HL-60 (cell line): ENCODE measurements around the gene GAMT.

Experiments used
- DNase-seq, 2 experiments: peaks; one replicate each; pipeline ENCODE4 v3.0.0-alpha.2; 2010 to 2020; ENCODE audit warnings: low read depth in 1 of 2, low spot score in 1 of 2
- H3K27ac ChIP-seq: fragments of 250-450 bp; sonication (Bioruptor Pico); replicated peaks from 2 replicates; pipeline ENCODE4 v1.5.1; 2020; ENCODE audit warnings: mild to moderate bottlenecking, moderate library complexity
- H3K27me3 ChIP-seq: fragments of 250-450 bp; sonication (Bioruptor Pico); 2 replicates; pipeline ENCODE4 v1.5.1; 2021; ENCODE audit warnings: mild to moderate bottlenecking, moderate library complexity; ENCODE audit not compliant: insufficient read depth, poor library complexity, severe bottlenecking
- H3K4me3 ChIP-seq: replicated peaks from 2 replicates; pipeline ENCODE4 v1.5.1; 2011; ENCODE audit warnings: mild to moderate bottlenecking, control low read depth, low read length; ENCODE audit not compliant: insufficient read depth
- GABPA ChIP-seq: IDR thresholded peaks from 2 replicates; pipeline ENCODE4 v1.6.1; 2012; ENCODE audit warnings: low read depth
- POLR2AphosphoS5 ChIP-seq: IDR thresholded peaks from 2 replicates; pipeline ENCODE4 v1.6.1; 2012; ENCODE audit warnings: low read depth
- SPI1 ChIP-seq: IDR thresholded peaks from 2 replicates; pipeline ENCODE4 v1.6.1; 2012; ENCODE audit warnings: low read depth, mild to moderate bottlenecking, borderline replicate concordance
- TF ChIP-seq, protein P1 (sequence below): IDR thresholded peaks from one replicate; pipeline ENCODE4 v1.5.1; 2011; ENCODE audit warnings: low read length, control low read depth, inconsistent platforms; ENCODE audit not compliant: insufficient read depth
- TF ChIP-seq, protein P2 (sequence below): IDR thresholded peaks from 2 replicates; pipeline ENCODE4 v1.6.1; 2012; ENCODE audit warnings: low read depth; ENCODE audit not compliant: insufficient replicate concordance

Gene GAMT

DNA sequence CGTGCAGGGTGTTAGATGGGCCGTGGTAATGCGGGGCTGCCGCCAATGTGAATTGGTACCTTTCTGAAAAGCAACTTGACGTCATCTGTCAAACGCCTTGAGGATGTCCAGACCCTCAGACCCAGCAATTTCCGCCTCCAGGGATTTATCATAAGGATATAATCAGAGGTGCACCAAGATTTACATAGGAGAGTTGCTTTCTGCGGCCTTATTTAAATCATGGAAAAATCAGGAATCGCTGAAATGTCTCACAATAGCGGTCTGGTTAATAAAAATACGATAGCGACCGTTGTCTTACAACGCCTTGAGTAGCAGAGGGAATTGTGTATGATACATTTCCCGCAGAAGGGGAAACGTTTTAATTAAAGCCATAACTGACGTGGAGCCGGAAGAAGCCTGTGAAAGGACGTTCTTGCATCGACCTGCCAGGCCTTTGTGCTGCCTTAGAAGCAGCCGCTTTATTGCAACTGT lies 49.9 kb downstream of the GAMT start:
- no peak for DNase-seq
- no peak overlapping the region for H3K4me3 ChIP-seq

DNA sequence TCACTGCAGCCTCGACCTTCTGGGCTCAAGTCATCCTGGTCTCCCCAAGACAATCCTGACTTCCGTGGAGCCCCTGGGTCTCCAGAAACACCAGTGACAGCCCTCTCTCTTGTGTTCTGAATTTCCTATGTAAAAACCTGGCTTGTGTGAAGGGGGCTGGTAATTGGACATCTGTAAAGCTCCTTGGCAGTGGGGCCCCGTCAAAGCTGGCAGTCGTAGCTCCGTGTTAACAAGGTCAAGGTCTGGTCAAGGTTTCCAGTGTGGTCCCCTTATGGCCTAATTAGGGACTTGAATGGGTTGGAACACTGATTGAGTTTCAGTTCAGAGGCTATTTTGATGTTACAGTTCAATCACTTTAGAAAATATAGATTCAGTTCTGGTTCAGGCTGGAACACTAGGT lies 50.5 kb downstream of the GAMT start:
- TF ChIP-seq, protein P1, sequence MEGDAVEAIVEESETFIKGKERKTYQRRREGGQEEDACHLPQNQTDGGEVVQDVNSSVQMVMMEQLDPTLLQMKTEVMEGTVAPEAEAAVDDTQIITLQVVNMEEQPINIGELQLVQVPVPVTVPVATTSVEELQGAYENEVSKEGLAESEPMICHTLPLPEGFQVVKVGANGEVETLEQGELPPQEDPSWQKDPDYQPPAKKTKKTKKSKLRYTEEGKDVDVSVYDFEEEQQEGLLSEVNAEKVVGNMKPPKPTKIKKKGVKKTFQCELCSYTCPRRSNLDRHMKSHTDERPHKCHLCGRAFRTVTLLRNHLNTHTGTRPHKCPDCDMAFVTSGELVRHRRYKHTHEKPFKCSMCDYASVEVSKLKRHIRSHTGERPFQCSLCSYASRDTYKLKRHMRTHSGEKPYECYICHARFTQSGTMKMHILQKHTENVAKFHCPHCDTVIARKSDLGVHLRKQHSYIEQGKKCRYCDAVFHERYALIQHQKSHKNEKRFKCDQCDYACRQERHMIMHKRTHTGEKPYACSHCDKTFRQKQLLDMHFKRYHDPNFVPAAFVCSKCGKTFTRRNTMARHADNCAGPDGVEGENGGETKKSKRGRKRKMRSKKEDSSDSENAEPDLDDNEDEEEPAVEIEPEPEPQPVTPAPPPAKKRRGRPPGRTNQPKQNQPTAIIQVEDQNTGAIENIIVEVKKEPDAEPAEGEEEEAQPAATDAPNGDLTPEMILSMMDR, result no peak
- TF ChIP-seq, protein P2, sequence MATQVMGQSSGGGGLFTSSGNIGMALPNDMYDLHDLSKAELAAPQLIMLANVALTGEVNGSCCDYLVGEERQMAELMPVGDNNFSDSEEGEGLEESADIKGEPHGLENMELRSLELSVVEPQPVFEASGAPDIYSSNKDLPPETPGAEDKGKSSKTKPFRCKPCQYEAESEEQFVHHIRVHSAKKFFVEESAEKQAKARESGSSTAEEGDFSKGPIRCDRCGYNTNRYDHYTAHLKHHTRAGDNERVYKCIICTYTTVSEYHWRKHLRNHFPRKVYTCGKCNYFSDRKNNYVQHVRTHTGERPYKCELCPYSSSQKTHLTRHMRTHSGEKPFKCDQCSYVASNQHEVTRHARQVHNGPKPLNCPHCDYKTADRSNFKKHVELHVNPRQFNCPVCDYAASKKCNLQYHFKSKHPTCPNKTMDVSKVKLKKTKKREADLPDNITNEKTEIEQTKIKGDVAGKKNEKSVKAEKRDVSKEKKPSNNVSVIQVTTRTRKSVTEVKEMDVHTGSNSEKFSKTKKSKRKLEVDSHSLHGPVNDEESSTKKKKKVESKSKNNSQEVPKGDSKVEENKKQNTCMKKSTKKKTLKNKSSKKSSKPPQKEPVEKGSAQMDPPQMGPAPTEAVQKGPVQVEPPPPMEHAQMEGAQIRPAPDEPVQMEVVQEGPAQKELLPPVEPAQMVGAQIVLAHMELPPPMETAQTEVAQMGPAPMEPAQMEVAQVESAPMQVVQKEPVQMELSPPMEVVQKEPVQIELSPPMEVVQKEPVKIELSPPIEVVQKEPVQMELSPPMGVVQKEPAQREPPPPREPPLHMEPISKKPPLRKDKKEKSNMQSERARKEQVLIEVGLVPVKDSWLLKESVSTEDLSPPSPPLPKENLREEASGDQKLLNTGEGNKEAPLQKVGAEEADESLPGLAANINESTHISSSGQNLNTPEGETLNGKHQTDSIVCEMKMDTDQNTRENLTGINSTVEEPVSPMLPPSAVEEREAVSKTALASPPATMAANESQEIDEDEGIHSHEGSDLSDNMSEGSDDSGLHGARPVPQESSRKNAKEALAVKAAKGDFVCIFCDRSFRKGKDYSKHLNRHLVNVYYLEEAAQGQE, result no peak
- TF ChIP-seq POLR2AphosphoS5 (no peak), GABPA (no peak), SPI1 (no peak)
- Histone ChIP-seq H3K4me3 (no peak overlapping the region), H3K27ac (no peak overlapping the region), H3K27me3 (no peaks in the 10 kb centered on the region)
- no peak for DNase-seq

More for the DNA sequence above, 49.9 kb downstream of the GAMT start:
- H3K27ac ChIP-seq, result no peak overlapping the region
- H3K27me3 ChIP-seq, result no peaks in the 10 kb centered on the region
- no peak for TF ChIP-seq GABPA
- TF ChIP-seq, protein P1, result no peak
- TF ChIP-seq, protein P2, result no peak
- no peak for TF ChIP-seq SPI1
- TF ChIP-seq POLR2AphosphoS5, result no peak

GRCh38 chr19:1349211-1349610 lies 52.1 kb downstream of the GAMT start:
- H3K4me3 ChIP-seq, result no peak overlapping the region
- DNase-seq, result no peak
- H3K27ac ChIP-seq, result no peak overlapping the region
- no peaks in the 10 kb centered on the region for H3K27me3 ChIP-seq
- TF ChIP-seq POLR2AphosphoS5 (no peak), GABPA (no peak)
- TF ChIP-seq, protein P2, result no peak
